HepG2 (cell line): ENCODE results near the gene SLC22A31. TPM values are rescaled to one million over a fixed set of nuclear protein-coding genes. Genes with fewer than 3 reads are reported as not detected.

Source experiments
- AKNA ChIP-seq: sonication (generic); formaldehyde crosslinking; IDR thresholded peaks from 2 replicates; pipeline ENCODE4 v1.4.0; 2020; ENCODE audit warnings: missing genetic modification reagents, borderline replicate concordance
- ATF4 ChIP-seq, 2 experiments: fragments of 450-650 bp in 1 of 2; sonication (generic) in 1 of 2; formaldehyde crosslinking; IDR thresholded peaks; 2 replicates each; pipeline versions ENCODE4 v1.5.0 to v1.8.0; 2020 to 2022; ENCODE audit warnings: mild to moderate bottlenecking in 1 of 2, missing genetic modification reagents in 1 of 2
- CENPT ChIP-seq: sonication (generic); formaldehyde crosslinking; IDR thresholded peaks from 2 replicates; pipeline ENCODE4 v1.8.0; 2022; ENCODE audit warnings: low read depth, mild to moderate bottlenecking, moderate library complexity, missing genetic modification reagents
- CREB1 ChIP-seq, 2 experiments: fragments of 450-650 bp in 1 of 2; IDR thresholded peaks; 2 replicates each; pipeline ENCODE4 v1.6.1; 2016 to 2017; ENCODE audit warnings: control low read depth in 1 of 2, mild to moderate bottlenecking in 1 of 2, missing compliant biosample characterization in 1 of 2, missing genetic modification characterization in 1 of 2
- ELF1 ChIP-seq: sonication (generic); formaldehyde crosslinking; IDR thresholded peaks from 2 replicates; pipeline ENCODE4 v1.4.0; 2020; ENCODE audit warnings: missing genetic modification reagents
- ETV5 ChIP-seq: IDR thresholded peaks from 2 replicates; pipeline ENCODE4 v1.6.1; 2018; ENCODE audit warnings: missing biosample characterization, missing genetic modification reagents, inconsistent platforms, borderline replicate concordance
- FOSL2 ChIP-seq: sonication (generic); formaldehyde crosslinking; IDR thresholded peaks from 2 replicates; pipeline ENCODE4 v1.4.0; 2020; ENCODE audit warnings: missing genetic modification reagents
- JUND ChIP-seq: sonication (generic); formaldehyde crosslinking; IDR thresholded peaks from 2 replicates; pipeline ENCODE4 v1.8.0; 2022; ENCODE audit warnings: mild to moderate bottlenecking, missing genetic modification reagents
- NBN ChIP-seq: fragments of 450-650 bp; conservative IDR thresholded peaks from 2 replicates; pipeline ENCODE4 v1.6.1; 2017
- NFKB2 ChIP-seq: sonication (generic); formaldehyde crosslinking; IDR thresholded peaks from 2 replicates; pipeline ENCODE4 v1.4.0; 2020; ENCODE audit warnings: missing genetic modification reagents, borderline replicate concordance
- PPARG ChIP-seq: conservative IDR thresholded peaks from 2 replicates; pipeline ENCODE4 v1.6.1; 2016; ENCODE audit warnings: missing biosample characterization, missing genetic modification reagents
- PRDM10 ChIP-seq: sonication (generic); formaldehyde crosslinking; IDR thresholded peaks from 2 replicates; pipeline ENCODE4 v1.4.0; 2020; ENCODE audit warnings: low read depth, missing genetic modification reagents
- SKI ChIP-seq: fragments of 450-650 bp; IDR thresholded peaks from one replicate; pipeline ENCODE4 v1.6.1; 2018; ENCODE audit warnings: mild to moderate bottlenecking; ENCODE audit not compliant: partially characterized antibody
- SP1 ChIP-seq, 2 experiments: fragments of 450-650 bp in 1 of 2; sonication (generic) in 1 of 2; formaldehyde crosslinking in 1 of 2; IDR thresholded peaks; 2 replicates each; pipeline versions ENCODE4 v1.4.0 to v1.6.1; 2016 to 2020; ENCODE audit warnings: missing genetic modification reagents in 1 of 2
- SP5 ChIP-seq: IDR thresholded peaks from 2 replicates; pipeline ENCODE4 v1.6.1; 2016; ENCODE audit warnings: low read depth, borderline replicate concordance
- ZNF251 ChIP-seq: sonication (generic); formaldehyde crosslinking; IDR thresholded peaks from 2 replicates; pipeline ENCODE4 v1.9.0; 2021; ENCODE audit warnings: mild to moderate bottlenecking, missing genetic modification reagents
- ZNF563 ChIP-seq: sonication (generic); formaldehyde crosslinking; IDR thresholded peaks from 2 replicates; pipeline ENCODE4 v1.8.0; 2022; ENCODE audit warnings: mild to moderate bottlenecking, moderate library complexity, missing genetic modification reagents
- ZNF713 ChIP-seq: sonication (generic); formaldehyde crosslinking; IDR thresholded peaks from 2 replicates; pipeline ENCODE4 v1.4.0; 2020; ENCODE audit warnings: mild to moderate bottlenecking, missing genetic modification reagents
- ZNF773 ChIP-seq: sonication (generic); formaldehyde crosslinking; IDR thresholded peaks from 2 replicates; pipeline ENCODE4 v1.4.0; 2020; ENCODE audit warnings: missing genetic modification reagents, borderline replicate concordance
- ZNF776 ChIP-seq: sonication (generic); formaldehyde crosslinking; IDR thresholded peaks from 2 replicates; pipeline ENCODE4 v1.4.0; 2020; ENCODE audit warnings: mild to moderate bottlenecking, missing genetic modification reagents
- ZSCAN12 ChIP-seq: sonication (generic); formaldehyde crosslinking; IDR thresholded peaks from 2 replicates; pipeline ENCODE4 v1.9.0; 2021; ENCODE audit warnings: mild to moderate bottlenecking, missing genetic modification reagents
- polyA plus RNA-seq, 8 experiments: library from polyadenylated mRNA; depleted of rRNA in 3 of 8; stranded (reverse) in 7 of 8; unstranded in 1 of 8; fragments of >200 nt; fragmentation: Illumina TruSeq in 4 of 8; extraction: Trizol in 4 of 8; gene quantifications; 2 replicates each; pipeline versions ENCODE4 v1.2.1 to v1.2.3, GENCODE V29; 2011 to 2016; ENCODE audit warnings: low read depth in 4 of 8, missing spikeins in 1 of 8, mixed read lengths in 1 of 8; ENCODE audit not compliant: insufficient read depth in 1 of 8
- total RNA-seq, 5 experiments: library from RNA; depleted of rRNA; stranded (reverse); fragments of >200 nt; fragmentation: Illumina TruSeq; extraction: Trizol; gene quantifications; 2 replicates each; pipeline ENCODE4 v1.2.3, GENCODE V29; 2016; ENCODE audit warnings: low read depth in 1 of 5

The SLC22A31 gene
- total and polyA plus RNA-seq, 2 of the 13 experiments (the other 11 are each of a cell fraction or from before 2014, with no cell fraction given): 67.3 to 83.3 TPM

GRCh38 chr16:89167425-89167941, 32.9 kb downstream of the SLC22A31 start (continued):
- TF ChIP-seq ZNF563 (CRISPR knock-in tag): no peak; the same call in 1 of the 2 replicates
- peak; percentile 82; the same call in 1 of the 2 replicates for TF ChIP-seq ZNF776 (CRISPR knock-in tag)
- TF ChIP-seq ETV5: peak; percentile 83
- no peak for TF ChIP-seq NBN
- no peak for TF ChIP-seq JUND (CRISPR knock-in tag)
- no peak for TF ChIP-seq ZNF251
- TF ChIP-seq ZNF713: peak; percentile 92; the same call in 1 of the 2 replicates
- TF ChIP-seq SKI: peak; percentile 96
- TF ChIP-seq NFKB2 (CRISPR knock-in tag): peak; percentile 73; the same call in 1 of the 2 replicates
- TF ChIP-seq FOSL2 (CRISPR knock-in tag): peak; percentile 55; the same call in 1 of the 2 replicates
- no peak for TF ChIP-seq CENPT (CRISPR knock-in tag)
- TF ChIP-seq ZNF773 (CRISPR knock-in tag): no peak
- no peak for TF ChIP-seq ATF4 (CRISPR knock-in tag; IDR thresholded peaks at IDR 0.05)
- TF ChIP-seq PRDM10 (CRISPR knock-in tag): peak; percentile 88
- no peak for TF ChIP-seq SP1 (IDR thresholded peaks at IDR 0.05)
- peak; percentile 73 for TF ChIP-seq SP1 (CRISPR knock-in tag; IDR thresholded peaks at IDR 0.05)
- TF ChIP-seq AKNA (CRISPR knock-in tag): no peak
- no peak for TF ChIP-seq ZSCAN12
- peak; percentile 83 for TF ChIP-seq ELF1
- TF ChIP-seq SP5 (CRISPR knock-in tag): peak; percentile 34; the same call in 1 of the 2 replicates
- no peak for TF ChIP-seq CREB1 (IDR thresholded peaks at IDR 0.05)
- TF ChIP-seq CREB1 (CRISPR knock-in tag; IDR thresholded peaks at IDR 0.05): no peak
- TF ChIP-seq PPARG: 0 out of 2 replicates have a peak, but pooled peaks have one; percentile 38
